Mucosa of descending colon (tissue), 3 donors: ENCODE measurements around the gene HNRNPLL. TPM values are rescaled to one million over a fixed set of nuclear protein-coding genes. Genes with fewer than 3 reads are reported as not detected.

Experiments used
- ATAC-seq: fragments of 200-7000 bp; cut with Tn5 transposase; one replicate; pipeline ENCODE4 v1.9.1; 2020; ENCODE audit warnings: mild to moderate bottlenecking, moderate library complexity
- DNase-seq, 3 donors: peaks; one replicate each; pipeline ENCODE4 v3.0.0-alpha.2; 2020
- H3K36me3 ChIP-seq: fragments of 200-600 bp; one replicate; pipeline ENCODE4 v1.8.0; 2021; ENCODE audit warnings: low read depth, mild to moderate bottlenecking
- H3K4me1 ChIP-seq: fragments of 200-600 bp; one replicate; pipeline ENCODE4 v1.8.0; 2021; ENCODE audit warnings: low read depth, mild to moderate bottlenecking
- H3K4me3 ChIP-seq: fragments of 200-600 bp; one replicate; pipeline ENCODE4 v1.8.0; 2021; ENCODE audit warnings: mild to moderate bottlenecking
- H3K9me3 ChIP-seq: fragments of 200-600 bp; one replicate; pipeline ENCODE4 v1.8.0; 2021; ENCODE audit warnings: mild to moderate bottlenecking
- intact Hi-C, 2 donors: fragments of 100-400 bp; cut with DNase I in 1 of 2; cut with micrococcal nuclease in 1 of 2; formaldehyde crosslinking; loops; one replicate each; pipeline versions ENCODE4 v1.11.0 to v1.11.1; 2022; cut with DNase I, micrococcal nuclease
- total RNA-seq, 3 donors: library from RNA; stranded (reverse); fragmentation: NEBNext Ultra II Directional in 2 of 3; extraction: Animal tissue kit (Norgen Biotek cat#: 25700) in 2 of 3; gene quantifications; one replicate each; pipeline versions ENCODE4 v1.2.1 to v1.2.4, GENCODE V29; 2021 to 2023
- TF ChIP-seq, protein P1 (sequence below): fragments of 200-600 bp; IDR thresholded peaks from one replicate; pipeline ENCODE4 v1.8.0; 2022; ENCODE audit warnings: antibody characterized with exemption, mild to moderate bottlenecking
- donor health status: DM: no; HTN: no; CAD: no; lungs with moderate emphysema.
- donor health status: DM: no; HTN: no; CAD: no.
- donor health status: DM: no; HTN: yes; CAD: no.

The HNRNPLL gene
- total RNA-seq, 3 donors from 2014 or later, result 45.5 to 68.2 (median 49.6) TPM

DNA sequence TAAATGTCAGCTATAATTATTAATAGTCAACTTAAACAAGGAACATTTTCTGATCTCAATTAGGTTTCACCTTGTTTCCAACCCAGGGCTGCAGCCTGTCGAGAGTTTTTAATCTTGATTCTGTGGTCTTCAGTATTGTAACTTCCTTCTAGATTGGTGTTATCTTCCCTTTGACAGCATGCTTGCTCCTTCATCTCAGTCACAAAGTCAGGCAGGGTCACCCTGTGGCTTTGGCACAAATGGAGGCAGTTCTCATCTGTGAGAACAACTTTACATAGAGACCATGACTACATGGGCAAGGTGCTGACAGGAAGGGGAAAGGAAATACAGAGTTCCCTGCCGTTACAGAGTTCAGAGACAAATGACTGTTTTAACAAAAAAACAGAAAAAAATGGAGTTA is 50.5 kb downstream of the HNRNPLL start:
- intact Hi-C loops, result no loop called here
- Histone ChIP-seq H3K36me3 (no peaks in the 10 kb centered on the region), H3K4me3 (no peak overlapping the region), H3K9me3 (no peaks in the 10 kb centered on the region), H3K4me1 (no peaks in the 10 kb centered on the region)
- DNase-seq (no peak), ATAC-seq (no peak)
- TF ChIP-seq, protein P1, sequence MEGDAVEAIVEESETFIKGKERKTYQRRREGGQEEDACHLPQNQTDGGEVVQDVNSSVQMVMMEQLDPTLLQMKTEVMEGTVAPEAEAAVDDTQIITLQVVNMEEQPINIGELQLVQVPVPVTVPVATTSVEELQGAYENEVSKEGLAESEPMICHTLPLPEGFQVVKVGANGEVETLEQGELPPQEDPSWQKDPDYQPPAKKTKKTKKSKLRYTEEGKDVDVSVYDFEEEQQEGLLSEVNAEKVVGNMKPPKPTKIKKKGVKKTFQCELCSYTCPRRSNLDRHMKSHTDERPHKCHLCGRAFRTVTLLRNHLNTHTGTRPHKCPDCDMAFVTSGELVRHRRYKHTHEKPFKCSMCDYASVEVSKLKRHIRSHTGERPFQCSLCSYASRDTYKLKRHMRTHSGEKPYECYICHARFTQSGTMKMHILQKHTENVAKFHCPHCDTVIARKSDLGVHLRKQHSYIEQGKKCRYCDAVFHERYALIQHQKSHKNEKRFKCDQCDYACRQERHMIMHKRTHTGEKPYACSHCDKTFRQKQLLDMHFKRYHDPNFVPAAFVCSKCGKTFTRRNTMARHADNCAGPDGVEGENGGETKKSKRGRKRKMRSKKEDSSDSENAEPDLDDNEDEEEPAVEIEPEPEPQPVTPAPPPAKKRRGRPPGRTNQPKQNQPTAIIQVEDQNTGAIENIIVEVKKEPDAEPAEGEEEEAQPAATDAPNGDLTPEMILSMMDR, result no peak

DNA sequence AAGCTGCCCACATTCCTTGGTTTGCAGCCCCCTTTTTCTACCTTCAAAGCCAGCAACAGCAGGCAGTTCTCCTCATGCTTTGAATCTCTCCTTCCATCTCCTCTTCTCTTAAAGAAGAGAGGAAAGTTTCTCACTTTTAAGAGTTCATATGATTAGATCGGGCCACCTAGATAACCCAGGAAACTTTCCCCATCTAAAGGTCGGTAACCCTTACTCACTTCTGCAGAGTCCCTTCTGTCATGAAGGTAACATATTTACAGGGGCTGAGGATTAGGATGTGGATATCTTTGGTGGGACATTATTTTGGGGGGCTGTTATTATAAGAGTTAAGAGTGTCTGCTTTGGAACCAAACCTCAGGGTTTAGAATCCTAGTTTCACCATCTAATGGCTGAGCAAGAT is 51.0 kb downstream of the HNRNPLL start:
- TF ChIP-seq, protein P1, result no peak
- DNase-seq (no peak), ATAC-seq (no peak)
- intact Hi-C loops, result no loop called here
- Histone ChIP-seq H3K9me3 (no peaks in the 10 kb centered on the region), H3K36me3 (no peaks in the 10 kb centered on the region), H3K4me3 (no peak overlapping the region), H3K4me1 (no peaks in the 10 kb centered on the region)

GRCh38 chr2:38551171-38551570 is 51.6 kb downstream of the HNRNPLL start:
- Histone ChIP-seq H3K4me1 (no peaks in the 10 kb centered on the region), H3K9me3 (no peaks in the 10 kb centered on the region), H3K4me3 (no peak overlapping the region), H3K36me3 (no peaks in the 10 kb centered on the region)
- intact Hi-C loops, result no loop called here
- no peak for ATAC-seq
- DNase-seq, result no peak
- TF ChIP-seq, protein P1, result no peak

DNA sequence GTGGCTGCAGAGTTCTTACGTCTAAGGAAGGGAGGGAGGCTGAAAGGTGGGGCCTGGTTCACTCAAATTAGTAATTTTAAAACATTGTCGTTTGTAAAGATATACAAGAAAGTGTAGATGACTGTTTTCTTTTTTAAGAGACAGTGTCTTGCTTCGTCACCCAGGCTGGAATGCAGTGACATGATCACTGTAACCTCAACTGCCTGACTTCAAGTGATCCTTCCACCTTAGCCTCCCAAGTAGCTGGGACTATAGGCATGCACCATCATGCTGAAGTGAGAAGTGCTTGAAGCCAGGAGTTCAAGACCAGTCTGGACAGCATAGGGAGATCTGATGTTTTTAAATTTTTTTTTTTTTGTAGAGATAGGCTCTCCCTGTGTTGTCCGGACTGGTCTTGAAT is 52.9 kb downstream of the HNRNPLL start:
- intact Hi-C loops, result no loop called here
- Histone ChIP-seq H3K4me1 (no peaks in the 10 kb centered on the region), H3K4me3 (no peak overlapping the region), H3K9me3 (no peaks in the 10 kb centered on the region), H3K36me3 (no peaks in the 10 kb centered on the region)
- ATAC-seq, result no peak
- TF ChIP-seq, protein P1, result no peak
- DNase-seq, result no peak

DNA sequence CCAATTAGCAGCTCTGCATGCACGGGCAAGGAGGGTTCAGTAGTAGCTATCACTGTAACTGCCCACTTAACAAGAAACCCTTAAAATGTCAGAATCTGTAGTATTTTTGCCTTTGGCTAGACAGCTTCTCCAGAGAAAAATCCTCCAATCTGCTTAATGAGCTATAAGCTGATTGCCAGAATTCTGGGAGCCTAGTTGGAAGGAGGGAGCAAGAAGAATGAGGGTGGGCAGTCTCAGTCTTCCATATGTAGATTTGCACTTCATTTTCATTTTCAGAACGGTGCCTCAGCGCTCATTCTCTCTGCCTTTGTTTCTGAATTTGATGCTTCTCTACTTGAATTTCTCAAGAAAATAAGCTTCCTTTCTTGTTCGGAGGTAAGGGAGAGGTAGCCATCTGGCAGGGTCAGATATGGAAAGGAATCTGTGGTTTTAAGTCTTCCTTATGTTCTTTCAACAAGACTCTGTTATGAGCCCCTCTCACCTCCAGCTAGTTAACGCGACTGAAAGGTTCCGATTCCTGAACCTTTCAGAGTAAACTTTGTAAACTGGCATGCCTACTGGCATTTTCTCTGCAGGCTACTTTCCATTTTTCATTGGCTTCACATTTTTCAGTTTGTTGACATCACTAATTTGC is 53.5 kb downstream of the HNRNPLL start:
- H3K36me3 ChIP-seq, result no peaks in the 10 kb centered on the region
- TF ChIP-seq, protein P1, result no peak
- DNase-seq (no peak), ATAC-seq (no peak)
- H3K9me3 ChIP-seq, result no peaks in the 10 kb centered on the region
- H3K4me1 ChIP-seq, result no peaks in the 10 kb centered on the region
- no peak overlapping the region for H3K4me3 ChIP-seq
- intact Hi-C loops, result no loop called here

- TF ChIP-seq, protein P1, result no peak
- H3K36me3 ChIP-seq, result no peaks in the 10 kb centered on the region
- no peaks in the 10 kb centered on the region for H3K4me1 ChIP-seq
- H3K9me3 ChIP-seq, result no peaks in the 10 kb centered on the region
- no peak for ATAC-seq
- intact Hi-C loops, result no loop called here
- H3K4me3 ChIP-seq, result no peak overlapping the region
- DNase-seq, result no peak
Observed at GRCh38 chr2:38547791-38548190, 54.9 kb downstream of the HNRNPLL start.
